Peyer's patch (tissue), 4 donors: ENCODE measurements around the gene FBXO36. TPM values are rescaled to one million over a fixed set of nuclear protein-coding genes. Genes with fewer than 3 reads are reported as not detected.

Experiments
- DNase-seq, 3 donors: peaks; one replicate each; pipeline ENCODE4 v3.0.0-alpha.2; 2017 to 2019
- H3K27ac ChIP-seq, 4 donors: fragments of 200-600 bp; sonication (generic); one replicate each; pipeline ENCODE4 v1.5.1; 2016 to 2019
- H3K27me3 ChIP-seq, 2 donors: fragments of 200-600 bp; sonication (generic); one replicate each; pipeline ENCODE4 v1.5.1; 2019
- H3K36me3 ChIP-seq, 3 donors: fragments of 200-600 bp; sonication (generic); one replicate each; pipeline ENCODE4 v1.5.1; 2016 to 2019
- H3K4me1 ChIP-seq, 4 donors: fragments of 200-600 bp; sonication (generic); one replicate each; pipeline ENCODE4 v1.5.1; 2016 to 2019
- H3K4me3 ChIP-seq, 4 donors: fragments of 200-600 bp; sonication (generic); 1 replicate in 3 of 4; 2 replicates in 1 of 4; pipeline ENCODE4 v1.5.1; 2016 to 2019; ENCODE audit warnings: mild to moderate bottlenecking in 1 of 4
- H3K9me3 ChIP-seq, 4 donors: fragments of 200-600 bp; sonication (generic); one replicate each; pipeline ENCODE4 v1.5.1; 2016 to 2019; ENCODE audit warnings: mild to moderate bottlenecking in 1 of 4
- POLR2A ChIP-seq, 2 donors: fragments of 450-650 bp; IDR thresholded peaks; one replicate each; pipeline ENCODE4 v1.5.1; 2017; ENCODE audit warnings: antibody characterized with exemption in 2 of 2, mild to moderate bottlenecking in 2 of 2, moderate library complexity in 2 of 2
- total RNA-seq, 4 donors: library from RNA; depleted of rRNA; stranded (reverse); fragments of >200 nt; gene quantifications; one replicate each; pipeline ENCODE4 v1.1.0, GENCODE V29; 2016
- TF ChIP-seq, protein P1 (sequence below), 6 experiments: fragments of 450-650 bp in 4 of 6; fragments of 200-600 bp in 2 of 6; sonication (generic) in 1 of 6; IDR thresholded peaks; one replicate each; pipeline ENCODE4 v1.5.1; 2017 to 2019; ENCODE audit warnings: antibody characterized with exemption in 6 of 6, mild to moderate bottlenecking in 3 of 6, moderate library complexity in 1 of 6

Gene FBXO36
- total RNA-seq, 4 donors from 2014 or later = 0.94 to 2.7 (median 2.6) TPM; not detected in 1

DNA sequence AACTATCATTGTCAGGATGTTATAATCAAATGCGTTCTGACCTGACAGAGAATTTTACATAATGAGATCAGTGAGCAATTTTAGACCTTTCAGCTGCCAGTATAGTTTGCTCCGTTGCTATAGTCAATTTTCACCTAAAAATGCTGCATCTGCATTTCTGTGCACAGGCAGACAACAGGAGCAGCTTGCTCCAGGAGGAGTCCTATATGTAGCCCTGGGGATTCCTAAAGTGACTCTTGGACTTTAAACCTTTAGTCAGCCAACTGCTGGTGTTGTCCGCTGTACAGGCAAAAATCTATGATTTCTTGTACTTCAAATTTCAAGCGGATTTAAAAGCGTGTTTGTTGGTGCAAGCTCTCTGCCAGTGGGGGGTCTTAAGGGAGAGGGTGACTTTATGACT is 120.7 kb downstream of the FBXO36 start:
- Histone ChIP-seq H3K27ac (no peak overlapping the region), H3K9me3 (no peaks in the 10 kb centered on the region), H3K4me3 (no peak overlapping the region), H3K36me3 (no peaks in the 10 kb centered on the region), H3K4me1 (no peaks in the 10 kb centered on the region), H3K27me3 (no peaks in the 10 kb centered on the region)
- no peak for TF ChIP-seq POLR2A (IDR thresholded peaks at IDR 0.05)
- TF ChIP-seq, protein P1, sequence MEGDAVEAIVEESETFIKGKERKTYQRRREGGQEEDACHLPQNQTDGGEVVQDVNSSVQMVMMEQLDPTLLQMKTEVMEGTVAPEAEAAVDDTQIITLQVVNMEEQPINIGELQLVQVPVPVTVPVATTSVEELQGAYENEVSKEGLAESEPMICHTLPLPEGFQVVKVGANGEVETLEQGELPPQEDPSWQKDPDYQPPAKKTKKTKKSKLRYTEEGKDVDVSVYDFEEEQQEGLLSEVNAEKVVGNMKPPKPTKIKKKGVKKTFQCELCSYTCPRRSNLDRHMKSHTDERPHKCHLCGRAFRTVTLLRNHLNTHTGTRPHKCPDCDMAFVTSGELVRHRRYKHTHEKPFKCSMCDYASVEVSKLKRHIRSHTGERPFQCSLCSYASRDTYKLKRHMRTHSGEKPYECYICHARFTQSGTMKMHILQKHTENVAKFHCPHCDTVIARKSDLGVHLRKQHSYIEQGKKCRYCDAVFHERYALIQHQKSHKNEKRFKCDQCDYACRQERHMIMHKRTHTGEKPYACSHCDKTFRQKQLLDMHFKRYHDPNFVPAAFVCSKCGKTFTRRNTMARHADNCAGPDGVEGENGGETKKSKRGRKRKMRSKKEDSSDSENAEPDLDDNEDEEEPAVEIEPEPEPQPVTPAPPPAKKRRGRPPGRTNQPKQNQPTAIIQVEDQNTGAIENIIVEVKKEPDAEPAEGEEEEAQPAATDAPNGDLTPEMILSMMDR (IDR thresholded peaks at IDR 0.05) = no peak
- no peak for DNase-seq

DNA sequence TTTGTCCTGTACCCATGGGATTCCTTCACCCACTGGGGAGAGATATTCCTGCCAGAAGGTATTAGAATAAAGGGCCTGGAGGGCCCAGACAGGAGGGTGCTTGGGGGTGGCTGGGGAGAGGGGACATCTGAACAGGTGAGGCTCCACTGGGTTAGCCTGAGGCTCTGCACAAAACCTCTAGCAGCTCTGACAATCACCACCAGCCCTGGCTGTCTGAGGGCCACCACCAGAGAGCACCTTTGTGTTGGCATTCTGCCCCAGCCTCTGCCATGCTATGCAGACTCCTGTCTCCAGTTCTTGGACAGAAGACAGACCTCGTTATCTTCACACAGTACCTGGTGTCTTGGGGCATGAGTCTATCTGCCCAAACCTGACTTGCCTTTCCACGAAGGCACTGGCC is 121.2 kb downstream of the FBXO36 start:
- TF ChIP-seq POLR2A (IDR thresholded peaks at IDR 0.05) = no peak
- TF ChIP-seq, protein P1 (IDR thresholded peaks at IDR 0.05) = no peak
- no peak overlapping the region for H3K27ac ChIP-seq
- H3K4me1 ChIP-seq = no peaks in the 10 kb centered on the region
- H3K4me3 ChIP-seq = no peak overlapping the region
- no peak for DNase-seq
- H3K9me3 ChIP-seq = no peaks in the 10 kb centered on the region
- no peaks in the 10 kb centered on the region for H3K27me3 ChIP-seq
- H3K36me3 ChIP-seq = no peaks in the 10 kb centered on the region

DNA sequence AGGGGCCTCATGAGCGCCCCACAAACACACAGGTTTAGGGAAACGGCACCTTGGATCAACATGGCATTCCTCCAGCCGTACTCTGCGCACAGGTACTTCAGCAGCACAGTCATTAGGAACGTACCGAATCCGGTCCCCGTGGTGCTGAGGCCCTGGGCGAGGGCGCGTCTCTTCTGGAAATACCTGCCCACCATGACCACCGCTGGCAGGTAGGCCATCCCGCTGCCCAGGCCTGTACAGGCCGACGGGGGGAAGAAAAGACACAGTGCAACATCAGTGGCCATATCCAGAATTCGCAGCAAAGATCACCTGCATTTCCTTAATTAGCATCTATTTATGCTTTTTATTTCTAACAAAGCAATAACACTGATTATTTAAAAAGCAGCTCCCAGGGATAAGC is 124.2 kb downstream of the FBXO36 start:
- no peaks in the 10 kb centered on the region for H3K27me3 ChIP-seq
- no peaks in the 10 kb centered on the region for H3K9me3 ChIP-seq
- H3K27ac ChIP-seq = no peak overlapping the region
- TF ChIP-seq, protein P1 (IDR thresholded peaks at IDR 0.05) = no peak
- no peak for TF ChIP-seq POLR2A (IDR thresholded peaks at IDR 0.05)
- H3K4me3 ChIP-seq = no peak overlapping the region
- no peaks in the 10 kb centered on the region for H3K4me1 ChIP-seq
- H3K36me3 ChIP-seq = no peaks in the 10 kb centered on the region
- DNase-seq = no peak

DNA sequence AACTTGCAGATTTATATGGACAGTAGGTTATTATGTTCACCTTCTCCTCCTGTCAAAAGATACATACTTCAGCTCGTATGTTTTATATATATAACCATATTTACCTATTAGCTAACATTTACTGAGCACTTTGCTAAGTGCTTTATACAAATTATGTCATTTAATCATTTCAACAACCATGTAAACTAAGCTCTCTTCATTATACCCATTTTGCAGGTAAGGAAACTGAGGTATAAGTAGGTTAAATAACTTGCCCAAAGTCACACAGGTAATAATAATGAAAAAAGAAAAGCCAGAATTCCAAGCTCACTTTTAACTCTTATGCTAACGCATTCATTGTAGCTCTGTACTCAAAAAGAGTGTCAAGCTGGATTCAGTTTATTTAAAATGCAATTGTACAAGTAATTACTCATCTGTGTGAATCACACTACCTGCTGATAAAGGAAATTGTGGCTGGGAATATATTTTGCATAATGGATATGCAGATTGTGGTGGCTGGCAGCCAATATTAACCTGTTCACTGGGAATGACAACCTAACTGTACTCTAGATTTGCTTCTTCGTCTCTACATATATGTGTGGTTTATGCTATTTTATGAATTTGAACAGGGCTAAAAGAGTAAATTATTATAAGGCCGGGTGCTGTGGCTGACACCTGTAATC is 125.8 kb downstream of the FBXO36 start:
- TF ChIP-seq, protein P1 (IDR thresholded peaks at IDR 0.05) = no peak
- no peak for TF ChIP-seq POLR2A (IDR thresholded peaks at IDR 0.05)
- H3K9me3 ChIP-seq = no peaks in the 10 kb centered on the region
- no peaks in the 10 kb centered on the region for H3K27me3 ChIP-seq
- no peak overlapping the region for H3K27ac ChIP-seq
- H3K4me1 ChIP-seq = no peaks in the 10 kb centered on the region
- no peak overlapping the region for H3K4me3 ChIP-seq
- no peak for DNase-seq
- no peaks in the 10 kb centered on the region for H3K36me3 ChIP-seq

DNA sequence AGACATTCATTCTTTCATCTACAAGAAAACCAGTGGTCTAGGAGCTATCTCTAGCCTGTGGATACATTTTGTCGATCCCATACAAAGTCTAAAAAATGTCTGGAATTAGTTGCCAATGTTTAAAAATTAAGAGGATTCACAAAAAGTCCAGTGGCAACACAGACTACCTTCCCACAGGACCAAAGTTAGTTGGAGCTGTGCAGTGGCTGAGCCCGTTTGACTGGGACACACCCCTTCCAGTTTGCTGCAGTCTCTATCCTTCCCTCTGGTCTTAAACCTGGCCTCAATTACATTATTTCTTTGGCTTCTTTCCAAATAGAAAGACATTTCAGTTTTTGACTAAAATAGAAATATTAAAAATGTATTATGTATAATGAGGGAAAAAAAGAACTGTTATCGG is 127.8 kb downstream of the FBXO36 start:
- H3K9me3 ChIP-seq = no peaks in the 10 kb centered on the region
- no peaks in the 10 kb centered on the region for H3K27me3 ChIP-seq
- no peaks in the 10 kb centered on the region for H3K36me3 ChIP-seq
- no peak for DNase-seq
- H3K4me1 ChIP-seq = no peaks in the 10 kb centered on the region
- H3K4me3 ChIP-seq = no peak overlapping the region
- TF ChIP-seq, protein P1 (IDR thresholded peaks at IDR 0.05) = no peak
- TF ChIP-seq POLR2A (IDR thresholded peaks at IDR 0.05) = no peak
- no peak overlapping the region for H3K27ac ChIP-seq

DNA sequence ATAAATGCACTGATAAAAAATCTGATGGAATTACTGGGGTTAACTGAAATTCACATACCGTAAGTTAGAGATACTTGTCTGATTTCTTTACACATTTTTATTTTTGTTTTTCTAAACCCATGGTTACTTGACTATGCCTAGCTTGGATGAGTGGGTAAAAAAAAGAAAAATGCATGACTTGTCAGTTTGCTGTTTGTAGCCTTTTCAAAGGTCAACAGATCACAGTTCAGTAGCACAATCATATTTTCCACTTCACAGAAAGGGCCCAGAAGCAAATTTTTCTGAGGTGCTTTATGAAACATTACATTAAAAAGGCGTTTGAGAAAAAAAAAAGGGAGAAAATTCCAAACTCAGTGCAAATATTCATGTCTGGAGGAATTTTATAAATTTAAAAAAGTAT is 130.0 kb downstream of the FBXO36 start:
- Histone ChIP-seq H3K27me3 (no peaks in the 10 kb centered on the region), H3K9me3 (no peaks in the 10 kb centered on the region)
- TF ChIP-seq, protein P1 (IDR thresholded peaks at IDR 0.05) = no peak
- TF ChIP-seq POLR2A (IDR thresholded peaks at IDR 0.05) = no peak

More for the DNA sequence above, 130.0 kb downstream of the FBXO36 start:
- Histone ChIP-seq H3K4me3 (no peak overlapping the region), H3K36me3 (no peaks in the 10 kb centered on the region), H3K4me1 (no peaks in the 10 kb centered on the region), H3K27ac (no peak overlapping the region)
- no peak for DNase-seq
